Dedifferentiated amniotic fluid mesenchymal stem cell (primary cell): ENCODE data around the gene MGARP.
"Not testable (repeated sequence)": the region's sequence is repeated elsewhere in the genome, so short reads cannot be mapped to it uniquely, and the experiment has no call there.

Experiments used
- DNase-seq: peaks from one replicate; pipeline ENCODE4 v3.0.0-alpha.2; 2016; ENCODE audit errors: extremely low spot score

Gene MGARP

GRCh38 chr4:139295206-139295941 is 15.3 kb upstream of the MGARP start:
- DNase-seq: peak; percentile 96

GRCh38 chr4:139286186-139286698 is 6.2 kb upstream of the MGARP start:
- no peak for DNase-seq

GRCh38 chr4:139282721-139283075 is 2.7 kb upstream of the MGARP start:
- DNase-seq: no peak

GRCh38 chr4:139282065-139282720 is 2.2 kb upstream of the MGARP start:
- no peak for DNase-seq

GRCh38 chr4:139278912-139279759 is 889 bp downstream of the MGARP start:
- no peak for DNase-seq

- DNase-seq: no peak
Observed at GRCh38 chr4:139278485-139278884, 1.5 kb downstream of the MGARP start.

- no peak for DNase-seq
Observed at GRCh38 chr4:139275281-139275735, 4.7 kb downstream of the MGARP start.

- no peak for DNase-seq
Observed at GRCh38 chr4:139274790-139275189, 5.2 kb downstream of the MGARP start.

GRCh38 chr4:139273835-139274234 is 6.2 kb downstream of the MGARP start:
- no peak for DNase-seq

GRCh38 chr4:139267301-139267700 is 12.7 kb downstream of the MGARP start:
- no peak for DNase-seq

GRCh38 chr4:139266583-139267257 is 13.3 kb downstream of the MGARP start:
- DNase-seq: peak; percentile 44

- no peak for DNase-seq
Observed at GRCh38 chr4:139266208-139266582, 13.8 kb downstream of the MGARP start.

- DNase-seq: no peak
Observed at GRCh38 chr4:139265654-139266053, 14.4 kb downstream of the MGARP start.

- no peak for DNase-seq
Observed at GRCh38 chr4:139256349-139256748, 23.7 kb downstream of the MGARP start.

- not testable (repeated sequence) for DNase-seq
Observed at GRCh38 chr4:139255581-139255980, 24.4 kb downstream of the MGARP start.

GRCh38 chr4:139253713-139254112 is 26.3 kb downstream of the MGARP start:
- DNase-seq: peak; percentile 72

- DNase-seq: no peak
Observed at GRCh38 chr4:139253046-139253445, 27.0 kb downstream of the MGARP start.

- no peak for DNase-seq
Observed at GRCh38 chr4:139247700-139248238, 32.3 kb downstream of the MGARP start.

GRCh38 chr4:139247241-139247640 is 32.8 kb downstream of the MGARP start:
- DNase-seq: no peak

GRCh38 chr4:139246166-139246565 is 33.9 kb downstream of the MGARP start:
- no peak for DNase-seq

- DNase-seq: peak; percentile 65
Observed at GRCh38 chr4:139245590-139245989, 34.4 kb downstream of the MGARP start.
